CD14-positive monocyte (primary cell): Measurements from ENCODE around the gene NUDC. TPM values are rescaled to one million over a fixed set of nuclear protein-coding genes. Genes with fewer than 3 reads are reported as not detected.

Experiments
- DNase-seq, 3 donors: peaks; one replicate each; pipeline ENCODE4 v3.0.0-alpha.2; 2011 to 2022
- H2AFZ ChIP-seq: 2 replicates; pipeline ENCODE4 v1.6.0; 2012; ENCODE audit warnings: mild to moderate bottlenecking, low read depth, low read length, inconsistent platforms; ENCODE audit not compliant: insufficient read depth, poor library complexity, severe bottlenecking
- H3K27ac ChIP-seq, 2 donors: 1 replicate in 1 of 2; 2 replicates in 1 of 2; pipeline ENCODE4 v1.5.1; 2012 to 2013; ENCODE audit warnings: low read length in 2 of 2, control low read depth in 1 of 2, inconsistent platforms in 1 of 2, low read depth in 1 of 2, mild to moderate bottlenecking in 1 of 2
- H3K27me3 ChIP-seq, 2 donors: one replicate each; pipeline versions ENCODE4 v1.6.0 to v1.6.1; 2011 to 2013; ENCODE audit warnings: low read length in 2 of 2; ENCODE audit not compliant: control insufficient read depth in 2 of 2, insufficient read depth in 2 of 2
- H3K36me3 ChIP-seq, 2 donors: replicated peaks in 1 of 2; 1 replicate in 1 of 2; 2 replicates in 1 of 2; pipeline versions ENCODE4 v1.5.1 to v1.6.1; 2012 to 2013; ENCODE audit warnings: low read length in 2 of 2, control low read depth in 1 of 2, inconsistent platforms in 1 of 2, mild to moderate bottlenecking in 1 of 2; ENCODE audit not compliant: insufficient read depth in 2 of 2, control insufficient read depth in 1 of 2
- H3K4me1 ChIP-seq, 2 donors: 1 replicate in 1 of 2; 2 replicates in 1 of 2; pipeline versions ENCODE4 v1.5.1 to v1.6.1; 2012 to 2013; ENCODE audit warnings: low read length in 2 of 2, control low read depth in 1 of 2, inconsistent platforms in 1 of 2, mild to moderate bottlenecking in 1 of 2, moderate library complexity in 1 of 2; ENCODE audit not compliant: insufficient read depth in 2 of 2, control insufficient read depth in 1 of 2
- H3K4me2 ChIP-seq: replicated peaks from 2 replicates; pipeline ENCODE3; 2012; ENCODE audit warnings: low read length, moderate library complexity, mild to moderate bottlenecking; ENCODE audit not compliant: poor library complexity, severe bottlenecking; ENCODE audit errors: extremely low read depth
- H3K4me3 ChIP-seq, 3 experiments: fragments of 200-600 bp in 1 of 3; sonication (generic) in 1 of 3; replicated peaks in 1 of 3; 1 replicate in 2 of 3; 2 replicates in 1 of 3; pipeline ENCODE4 v1.5.1; 2011 to 2013; ENCODE audit warnings: low read length in 3 of 3, mild to moderate bottlenecking in 3 of 3, control low read depth in 2 of 3, low read depth in 2 of 3, inconsistent platforms in 1 of 3, moderate library complexity in 1 of 3
- H3K79me2 ChIP-seq: 2 replicates; pipeline ENCODE4 v1.6.0; 2012; ENCODE audit warnings: mild to moderate bottlenecking, control low read depth, inconsistent platforms, low read length, moderate library complexity; ENCODE audit not compliant: insufficient read depth
- H3K9ac ChIP-seq: 2 replicates; pipeline ENCODE4 v1.6.0; 2017; ENCODE audit warnings: low read length, mild to moderate bottlenecking; ENCODE audit not compliant: insufficient read depth, poor library complexity, severe bottlenecking
- H3K9me3 ChIP-seq, 2 donors: replicated peaks in 1 of 2; 1 replicate in 1 of 2; 2 replicates in 1 of 2; pipeline versions ENCODE4 v1.5.1 to v1.6.1; 2012 to 2013; ENCODE audit warnings: low read length in 2 of 2, control low read depth in 1 of 2; ENCODE audit not compliant: control insufficient read depth in 1 of 2, insufficient read depth in 1 of 2
- H4K20me1 ChIP-seq: 2 replicates; pipeline ENCODE4 v1.6.0; 2012; ENCODE audit warnings: mild to moderate bottlenecking, low read length, control low read depth, moderate library complexity; ENCODE audit not compliant: insufficient read depth
- H3K27ac Mint-ChIP-seq, 7 donors: one replicate each; pipeline ENCODE4 v1.8.0; 2020; ENCODE audit warnings: mild to moderate bottlenecking in 7 of 7, mixed read lengths in 7 of 7, moderate library complexity in 6 of 7, inconsistent platforms in 2 of 7
- H3K27me3 Mint-ChIP-seq, 3 donors: one replicate each; pipeline ENCODE4 v1.8.0; 2021 to 2022; ENCODE audit warnings: low read depth in 3 of 3, mild to moderate bottlenecking in 3 of 3, mixed read lengths in 3 of 3, moderate library complexity in 3 of 3, inconsistent platforms in 1 of 3
- H3K36me3 Mint-ChIP-seq, 2 donors: one replicate each; pipeline ENCODE4 v1.8.0; 2020; ENCODE audit warnings: mixed read lengths in 2 of 2, inconsistent platforms in 1 of 2, mild to moderate bottlenecking in 1 of 2
- H3K4me1 Mint-ChIP-seq: one replicate; pipeline ENCODE4 v1.8.0; 2020; ENCODE audit warnings: mild to moderate bottlenecking, mixed read lengths
- H3K4me3 Mint-ChIP-seq, 2 donors: one replicate each; pipeline ENCODE4 v1.8.0; 2020; ENCODE audit warnings: mild to moderate bottlenecking in 2 of 2, mixed read lengths in 2 of 2, moderate library complexity in 1 of 2
- H3K9me3 Mint-ChIP-seq, 7 donors: one replicate each; pipeline ENCODE4 v1.8.0; 2020 to 2022; ENCODE audit warnings: mixed read lengths in 7 of 7, mild to moderate bottlenecking in 6 of 7, moderate library complexity in 6 of 7, inconsistent platforms in 2 of 7
- CTCF ChIP-seq: fragments of 200-600 bp; IDR thresholded peaks from one replicate; pipeline ENCODE4 v1.8.0; 2022; ENCODE audit warnings: antibody characterized with exemption, mild to moderate bottlenecking
- WGBS: methylation state at CpG from one replicate; pipeline ENCODE4 v1.1.5; 2013; ENCODE audit warnings: missing lambda C conversion rate; ENCODE audit not compliant: insufficient coverage; 5-methylcytosine and 5-hydroxymethylcytosine counted together
- intact Hi-C, 2 donors: fragments of 100-400 bp; cut with micrococcal nuclease; formaldehyde crosslinking; loops; one replicate each; pipeline versions ENCODE4 v1.15.0 to v1.15.1; 2023
- polyA plus RNA-seq, 3 donors: library from polyadenylated mRNA; depleted of rRNA in 1 of 3; unstranded in 2 of 3; stranded (reverse) in 1 of 3; fragments of 300-500 nt in 2 of 3; fragments of >200 nt in 1 of 3; fragmentation: Illumina TruSeq in 2 of 3; gene quantifications; 1 replicate in 2 of 3; 2 replicates in 1 of 3; pipeline ENCODE4 v1.2.3, GENCODE V29; 2012 to 2021

NUDC gene
- polyA plus RNA-seq, 3 donors = 28.3 to 58.3 (median 47.4) TPM

GRCh38 chr1:26996024-26996423 is 74.5 kb downstream of the NUDC start:
- Mint-ChIP-seq H3K4me3 (peak overlapping the region in 1 of 2 donors; percentile 91), H3K36me3 (peaks cover 12 to 20% of the 10 kb centered on the region in 2 donors), H3K4me1 (peaks cover 53% of the 10 kb centered on the region), H3K27me3 (peaks cover 49 to 59% (median 56%) of the 10 kb centered on the region in 3 donors), H3K27ac (no peak overlapping the region), H3K9me3 (peaks cover 0 to 17% (median 6%) of the 10 kb centered on the region in 7 donors)
- no peaks in the 10 kb centered on the region for H3K36me3 ChIP-seq
- no peaks in the 10 kb centered on the region for H4K20me1 ChIP-seq
- H3K4me1 ChIP-seq = peaks cover 46 to 65% of the 10 kb centered on the region in 2 donors
- 100% methylated on average over 1 of the region's 1 CpG for WGBS
- intact Hi-C loops = loop anchor here (2.0 to 5.0 kb wide), 2 partner anchors 17 to 36 kb away; partner anchors contain the start of gene TENT5B (in 2 of the 2)
- no peak for TF ChIP-seq CTCF
- H2AFZ ChIP-seq = no peak overlapping the region
- H3K9ac ChIP-seq = no peak overlapping the region
- H3K4me3 ChIP-seq = no peak overlapping the region
- H3K27ac ChIP-seq = no peak overlapping the region
- no peaks in the 10 kb centered on the region for H3K79me2 ChIP-seq
- no peak for DNase-seq
- peaks cover 28 to 48% of the 10 kb centered on the region in 2 donors for H3K27me3 ChIP-seq
- H3K9me3 ChIP-seq = peaks cover 0 to 3% of the 10 kb centered on the region in 2 donors
- H3K4me2 ChIP-seq = no peak overlapping the region

Other genes with a start within 250 kb of the NUDC start
- 10 to 100 TPM in 1 of 3 donors, 1 to 10 TPM in 2; 6.6 to 84.4 (median 9.5) TPM for gene ARID1A, start 225.7 kb upstream of the NUDC start, polyA plus RNA-seq
- gene PIGV, start 133.8 kb upstream of the NUDC start, polyA plus RNA-seq = 1 to 10 TPM; 5.7 to 9.5 (median 8.3) TPM
- 10 to 100 TPM in 1 of 3 donors, 1 to 10 TPM in 2; 3.1 to 46.6 (median 6.0) TPM for gene ZDHHC18, start 95.1 kb upstream of the NUDC start, polyA plus RNA-seq
- gene SFN, start 58.6 kb upstream of the NUDC start, polyA plus RNA-seq = under 1 TPM in 1 of 3 donors, not detected in 2; 0.36 TPM
- gene GPN2, start 31.5 kb upstream of the NUDC start, polyA plus RNA-seq = 10 to 100 TPM in 1 of 3 donors, 1 to 10 TPM in 2; 8.3 to 15.9 (median 9.6) TPM
- gene GPATCH3, start 21.3 kb upstream of the NUDC start, polyA plus RNA-seq = 10 to 100 TPM in 2 of 3 donors, 1 to 10 TPM in 1; 8.2 to 11.8 (median 10.7) TPM
- not detected for gene NR0B2, start 7.8 kb upstream of the NUDC start, polyA plus RNA-seq
- not detected for gene KDF1, start 38.7 kb downstream of the NUDC start, polyA plus RNA-seq
- 1 to 10 TPM in 1 of 3 donors, under 1 TPM in 2; 0.55 to 2.8 (median 0.92) TPM for gene TRNP1, start 71.9 kb downstream of the NUDC start, polyA plus RNA-seq
- 1 to 10 TPM in 1 of 3 donors, under 1 TPM in 2; 0.27 to 1.1 (median 0.58) TPM for gene TENT5B, start 91.1 kb downstream of the NUDC start, polyA plus RNA-seq
- gene SLC9A1, start 233.4 kb downstream of the NUDC start, polyA plus RNA-seq = 10 to 100 TPM in 1 of 3 donors, 1 to 10 TPM in 2; 4.5 to 14.2 (median 4.6) TPM